Fibroblast of pulmonary artery (primary cell): ENCODE results near the gene MANEAL.

Experiments
- DNase-seq: peaks from one replicate; pipeline ENCODE4 v3.0.0-alpha.2; 2010; ENCODE audit warnings: low read depth
- H3K4me3 ChIP-seq: replicated peaks from 2 replicates; pipeline ENCODE4 v1.5.1; 2011; ENCODE audit warnings: low read depth, mild to moderate bottlenecking, control low read depth, low read length, moderate library complexity
- CTCF ChIP-seq: IDR thresholded peaks from 2 replicates; pipeline ENCODE4 v1.5.1; 2011; ENCODE audit warnings: mild to moderate bottlenecking, control low read depth, low read length, inconsistent platforms; ENCODE audit errors: missing control alignments

Gene MANEAL

GRCh38 chr1:37831109-37831508 is 37.5 kb downstream of the MANEAL start:
- DNase-seq, result no peak

GRCh38 chr1:37831809-37832208 is 38.2 kb downstream of the MANEAL start:
- DNase-seq, result no peak
- TF ChIP-seq CTCF, result no peak
- no peak overlapping the region for H3K4me3 ChIP-seq

More at GRCh38 chr1:37831109-37831508, 37.5 kb downstream of the MANEAL start:
- no peak overlapping the region for H3K4me3 ChIP-seq
- TF ChIP-seq CTCF, result no peak

GRCh38 chr1:37836788-37837187 is 43.1 kb downstream of the MANEAL start:
- DNase-seq, result no peak
- TF ChIP-seq CTCF, result no peak
- H3K4me3 ChIP-seq, result no peak overlapping the region

GRCh38 chr1:37839676-37840075 is 46.0 kb downstream of the MANEAL start:
- H3K4me3 ChIP-seq, result no peak overlapping the region
- no peak for TF ChIP-seq CTCF
- DNase-seq, result no peak

- no peak for TF ChIP-seq CTCF
- H3K4me3 ChIP-seq, result no peak overlapping the region
- DNase-seq, result peak; percentile 19
Measured at GRCh38 chr1:37840711-37841110, 47.1 kb downstream of the MANEAL start.

GRCh38 chr1:37841652-37842051 is 48.0 kb downstream of the MANEAL start:
- TF ChIP-seq CTCF, result no peak
- H3K4me3 ChIP-seq, result no peak overlapping the region
- no peak for DNase-seq

GRCh38 chr1:37844536-37844935 is 50.9 kb downstream of the MANEAL start:
- TF ChIP-seq CTCF, result no peak
- DNase-seq, result no peak
- no peak overlapping the region for H3K4me3 ChIP-seq
